Measurements from ENCODE around the gene THSD7B.

GRCh38 chr2:137182071-137182470 is 416.7 kb downstream of the THSD7B start:
- TF ChIP-seq CTCF (conservative IDR thresholded peaks at IDR 0.05; ENCODE audit: low read length) = no peak
- no peak for TF ChIP-seq EZH2phosphoT487 (IDR thresholded peaks at IDR 0.05; ENCODE audit: borderline replicate concordance)

Measured in Loucy (cell line).